Neuron (in vitro differentiated cells): ENCODE measurements around the gene PARD6A.

Experiments
- H2AFZ ChIP-seq: one replicate; pipeline ENCODE4 v1.6.1; 2013; ENCODE audit warnings: low read depth, mild to moderate bottlenecking, inconsistent platforms, low read length, moderate library complexity
- H3K27me3 ChIP-seq: one replicate; pipeline ENCODE4 v1.6.1; 2013; ENCODE audit warnings: low read length; ENCODE audit not compliant: insufficient read depth
- H3K36me3 ChIP-seq: one replicate; pipeline ENCODE4 v1.6.1; 2013; ENCODE audit warnings: low read length; ENCODE audit not compliant: insufficient read depth
- H3K4me1 ChIP-seq: one replicate; pipeline ENCODE4 v1.6.1; 2013; ENCODE audit warnings: low read length; ENCODE audit not compliant: insufficient read depth
- H3K4me3 ChIP-seq: 2 replicates; pipeline ENCODE4 v1.5.1; 2013; ENCODE audit warnings: mild to moderate bottlenecking, low read length, moderate library complexity
- H3K9me3 ChIP-seq: one replicate; pipeline ENCODE4 v1.6.1; 2013; ENCODE audit warnings: low read length

PARD6A gene

GRCh38 chr16:67701420-67701819 lies 40.7 kb downstream of the PARD6A start:
- Histone ChIP-seq H3K9me3 (peaks cover 10% of the 10 kb centered on the region), H3K4me1 (peaks cover 6% of the 10 kb centered on the region), H3K27me3 (no peaks in the 10 kb centered on the region), H3K4me3 (no peak overlapping the region), H2AFZ (no peak overlapping the region), H3K36me3 (peaks cover 13% of the 10 kb centered on the region)

GRCh38 chr16:67702130-67702529 lies 41.4 kb downstream of the PARD6A start:
- H3K4me1 ChIP-seq = peaks cover 6% of the 10 kb centered on the region
- no peak overlapping the region for H2AFZ ChIP-seq
- peaks cover 10% of the 10 kb centered on the region for H3K9me3 ChIP-seq
- H3K36me3 ChIP-seq = peaks cover 13% of the 10 kb centered on the region
- no peak overlapping the region for H3K4me3 ChIP-seq
- H3K27me3 ChIP-seq = no peaks in the 10 kb centered on the region

DNA sequence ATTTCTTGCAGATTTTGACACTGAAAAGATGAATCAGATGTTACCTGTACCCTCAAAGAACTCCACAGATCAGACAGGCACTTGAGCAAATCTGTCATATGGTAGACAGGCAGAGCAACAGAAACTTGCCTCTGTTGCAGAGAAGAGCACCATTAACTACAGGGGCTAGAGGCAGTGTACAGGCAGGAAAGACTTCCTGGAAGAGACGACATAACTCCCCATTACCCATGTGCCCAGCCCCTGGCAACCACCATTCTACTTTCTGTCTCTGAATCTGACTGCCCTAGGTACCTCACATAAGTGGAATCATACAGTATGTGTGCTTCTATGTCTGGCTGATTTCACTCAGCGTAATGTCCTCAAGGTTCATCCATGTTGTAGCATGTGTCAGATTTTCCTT lies 42.9 kb downstream of the PARD6A start:
- H3K36me3 ChIP-seq = peaks cover 8% of the 10 kb centered on the region
- peaks cover 6% of the 10 kb centered on the region for H3K9me3 ChIP-seq
- H3K4me3 ChIP-seq = no peak overlapping the region
- H2AFZ ChIP-seq = no peak overlapping the region
- no peaks in the 10 kb centered on the region for H3K27me3 ChIP-seq
- peaks cover 6% of the 10 kb centered on the region for H3K4me1 ChIP-seq

- peaks cover 6% of the 10 kb centered on the region for H3K9me3 ChIP-seq
- peaks cover 7% of the 10 kb centered on the region for H3K36me3 ChIP-seq
- H3K27me3 ChIP-seq = no peaks in the 10 kb centered on the region
- peaks cover 6% of the 10 kb centered on the region for H3K4me1 ChIP-seq
- H2AFZ ChIP-seq = no peak overlapping the region
- no peak overlapping the region for H3K4me3 ChIP-seq
Measured at GRCh38 chr16:67704110-67704509, 43.4 kb downstream of the PARD6A start.

GRCh38 chr16:67707210-67707609 lies 46.5 kb downstream of the PARD6A start:
- Histone ChIP-seq H3K36me3 (peaks cover 4% of the 10 kb centered on the region), H3K27me3 (no peaks in the 10 kb centered on the region), H3K4me1 (no peaks in the 10 kb centered on the region), H2AFZ (no peak overlapping the region), H3K4me3 (no peak overlapping the region), H3K9me3 (peaks cover 3% of the 10 kb centered on the region)

DNA sequence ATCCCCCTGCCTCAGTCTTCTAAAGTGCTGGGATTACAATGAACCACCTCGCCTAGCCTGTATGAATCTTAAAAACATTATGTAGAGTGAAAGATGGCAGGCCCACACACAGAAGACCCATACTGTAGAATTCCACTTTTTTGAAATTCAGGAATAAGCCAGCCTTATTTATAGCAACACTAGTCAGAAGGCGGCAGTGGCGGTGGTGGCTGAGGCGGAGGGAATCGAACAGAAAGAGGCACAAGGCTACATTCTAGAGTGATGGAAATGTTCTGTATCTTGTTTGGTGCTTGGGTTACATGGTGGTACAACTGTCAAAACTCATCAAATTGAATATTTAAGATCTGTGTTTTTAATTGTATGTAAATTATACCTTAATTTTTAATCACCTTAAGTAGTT lies 47.0 kb downstream of the PARD6A start:
- no peaks in the 10 kb centered on the region for H3K27me3 ChIP-seq
- H3K4me1 ChIP-seq = no peaks in the 10 kb centered on the region
- H3K36me3 ChIP-seq = peaks cover 4% of the 10 kb centered on the region
- H3K9me3 ChIP-seq = peaks cover 3% of the 10 kb centered on the region
- H2AFZ ChIP-seq = no peak overlapping the region
- no peak overlapping the region for H3K4me3 ChIP-seq

DNA sequence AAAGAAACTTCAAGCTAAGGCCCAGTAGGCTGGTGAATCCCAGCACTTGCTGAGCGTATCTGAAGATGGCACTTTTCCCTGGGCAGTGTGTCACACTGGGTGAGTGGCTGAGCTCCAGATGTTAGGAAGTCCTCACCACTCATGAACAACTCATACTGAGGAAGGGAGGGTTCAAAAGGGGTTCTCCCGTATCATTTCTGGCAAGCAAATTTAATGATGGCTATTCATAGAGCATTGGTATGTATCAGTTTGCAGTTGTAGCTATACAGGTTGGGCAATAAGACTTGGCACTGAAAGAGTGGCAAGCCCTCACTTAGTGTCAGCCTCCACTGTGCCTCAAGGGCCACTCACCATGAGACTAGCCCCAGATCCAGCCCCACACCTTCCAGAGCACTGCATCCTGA lies 47.6 kb downstream of the PARD6A start:
- H3K36me3 ChIP-seq = peaks cover 7% of the 10 kb centered on the region
- no peak overlapping the region for H2AFZ ChIP-seq
- H3K4me1 ChIP-seq = no peaks in the 10 kb centered on the region
- no peaks in the 10 kb centered on the region for H3K27me3 ChIP-seq
- no peak overlapping the region for H3K4me3 ChIP-seq
- peaks cover 3% of the 10 kb centered on the region for H3K9me3 ChIP-seq

DNA sequence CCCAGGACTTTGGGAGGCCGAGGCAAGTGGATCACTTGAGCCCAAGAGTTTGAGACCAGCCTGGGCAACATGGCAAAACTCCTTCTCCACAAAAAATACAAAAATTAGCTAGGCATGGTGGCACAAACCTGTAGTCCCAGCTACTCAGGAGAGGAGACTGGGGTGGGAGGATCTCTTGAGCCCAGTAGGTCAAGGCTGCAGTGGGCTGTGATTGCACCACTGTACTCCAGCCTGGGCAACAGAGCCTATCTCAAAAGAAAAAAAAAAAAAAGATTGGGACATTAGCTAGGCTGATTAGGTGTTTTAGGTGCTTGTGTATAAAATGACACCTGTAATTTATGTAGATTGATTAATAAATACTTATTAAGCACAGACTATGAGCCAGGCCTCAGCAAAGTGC lies 48.3 kb downstream of the PARD6A start:
- H3K9me3 ChIP-seq = peaks cover 3% of the 10 kb centered on the region
- H3K36me3 ChIP-seq = peaks cover 7% of the 10 kb centered on the region
- no peak overlapping the region for H3K4me3 ChIP-seq
- H3K4me1 ChIP-seq = no peaks in the 10 kb centered on the region
- no peak overlapping the region for H2AFZ ChIP-seq
- no peaks in the 10 kb centered on the region for H3K27me3 ChIP-seq

- Histone ChIP-seq H3K27me3 (no peaks in the 10 kb centered on the region), H3K36me3 (peaks cover 3% of the 10 kb centered on the region), H2AFZ (no peak overlapping the region), H3K4me1 (no peaks in the 10 kb centered on the region), H3K4me3 (no peak overlapping the region), H3K9me3 (peaks cover 3% of the 10 kb centered on the region)
Measured at GRCh38 chr16:67710607-67711006, 49.8 kb downstream of the PARD6A start.
